Small intestine (tissue), 16 donors: ENCODE results near the gene B4GALNT3. TPM values are rescaled to one million over a fixed set of nuclear protein-coding genes. Genes with fewer than 3 reads are reported as not detected.
"Not testable (repeated sequence)": the region's sequence is repeated elsewhere in the genome, so short reads cannot be mapped to it uniquely, and the experiment has no call there.

Experiments
- DNase-seq, 2 donors: peaks; one replicate each; pipeline versions ENCODE4 v3.0.0 to v3.0.0-alpha.2; 2013
- FAIRE-seq: peaks from 2 replicates; lab custom pipeline; 2012; peaks lifted over from hg19 to GRCh38; lab: Jason Lieb, UNC
- H3K27ac ChIP-seq, 3 donors: one replicate each; pipeline ENCODE4 v1.5.1; 2013; ENCODE audit warnings: low read length in 2 of 3, mild to moderate bottlenecking in 2 of 3, control low read depth in 1 of 3, inconsistent platforms in 1 of 3, low read depth in 1 of 3, moderate library complexity in 1 of 3
- H3K27me3 ChIP-seq, 3 donors: one replicate each; pipeline ENCODE4 v1.6.1; 2013; ENCODE audit warnings: low read length in 3 of 3, inconsistent platforms in 1 of 3; ENCODE audit not compliant: control insufficient read depth in 3 of 3, insufficient read depth in 3 of 3
- H3K36me3 ChIP-seq, 3 donors: one replicate each; pipeline ENCODE4 v1.6.1; 2013; ENCODE audit warnings: low read length in 3 of 3, inconsistent platforms in 1 of 3, low read depth in 1 of 3, mild to moderate bottlenecking in 1 of 3, moderate library complexity in 1 of 3; ENCODE audit not compliant: control insufficient read depth in 3 of 3, insufficient read depth in 2 of 3
- H3K4me1 ChIP-seq, 3 donors: one replicate each; pipeline ENCODE4 v1.6.1; 2013; ENCODE audit warnings: low read length in 2 of 3, inconsistent platforms in 1 of 3, low read depth in 1 of 3, mild to moderate bottlenecking in 1 of 3, moderate library complexity in 1 of 3; ENCODE audit not compliant: control insufficient read depth in 3 of 3, insufficient read depth in 2 of 3
- H3K4me3 ChIP-seq, 3 donors: one replicate each; pipeline ENCODE4 v1.5.1; 2013; ENCODE audit warnings: low read length in 3 of 3, control low read depth in 1 of 3, inconsistent platforms in 1 of 3, low read depth in 1 of 3, mild to moderate bottlenecking in 1 of 3, moderate library complexity in 1 of 3
- H3K9me3 ChIP-seq, 2 donors: one replicate each; pipeline ENCODE4 v1.6.1; 2013; ENCODE audit warnings: low read depth in 1 of 2, low read length in 1 of 2; ENCODE audit not compliant: control insufficient read depth in 2 of 2, insufficient read depth in 1 of 2
- WGBS, 3 donors: extraction: QIAGEN DNeasy Blood & Tissue Kit; methylation state at CpG; one replicate each; pipeline ENCODE4 v1.1.7; 2013; 5-methylcytosine and 5-hydroxymethylcytosine counted together
- long read RNA-seq, 10 donors: transcript quantifications; one replicate each; lab custom pipeline, GENCODE V29; 2026
- polyA plus RNA-seq, 4 donors: library from polyadenylated mRNA; stranded (reverse) in 3 of 4; unstranded in 1 of 4; fragments of 200-250 nt in 3 of 4; fragments of 120-200 nt in 1 of 4; gene quantifications; one replicate each; pipeline versions ENCODE4 v1.2.1 to v1.2.3, GENCODE V29; 2013
- donor health status: healthy with polysubstance abuse.
- donor health status: control.
- donor health status: control.
- donor health status: Bipolar disorder and iron deficiency.
- donor health status: healthy.

B4GALNT3 gene
- polyA plus RNA-seq: 1 to 10 TPM in 2 of 4 donors, under 1 TPM in 1, not detected in 1; 0.45 to 6.6 (median 2.9) TPM
- long read RNA-seq, donor 1: 0 reads
- long read RNA-seq, donor 2: 0 reads
- long read RNA-seq, donor 3: 0 reads
- long read RNA-seq, donor 4: 0 reads
- long read RNA-seq, donor 5: 0 reads
- long read RNA-seq, donor 6: 0 reads
- long read RNA-seq, donor 7: 0 reads
- long read RNA-seq, donor 8: 0 reads
- long read RNA-seq, donor 9: 0 reads
- long read RNA-seq, donor 10: 0 reads

DNA sequence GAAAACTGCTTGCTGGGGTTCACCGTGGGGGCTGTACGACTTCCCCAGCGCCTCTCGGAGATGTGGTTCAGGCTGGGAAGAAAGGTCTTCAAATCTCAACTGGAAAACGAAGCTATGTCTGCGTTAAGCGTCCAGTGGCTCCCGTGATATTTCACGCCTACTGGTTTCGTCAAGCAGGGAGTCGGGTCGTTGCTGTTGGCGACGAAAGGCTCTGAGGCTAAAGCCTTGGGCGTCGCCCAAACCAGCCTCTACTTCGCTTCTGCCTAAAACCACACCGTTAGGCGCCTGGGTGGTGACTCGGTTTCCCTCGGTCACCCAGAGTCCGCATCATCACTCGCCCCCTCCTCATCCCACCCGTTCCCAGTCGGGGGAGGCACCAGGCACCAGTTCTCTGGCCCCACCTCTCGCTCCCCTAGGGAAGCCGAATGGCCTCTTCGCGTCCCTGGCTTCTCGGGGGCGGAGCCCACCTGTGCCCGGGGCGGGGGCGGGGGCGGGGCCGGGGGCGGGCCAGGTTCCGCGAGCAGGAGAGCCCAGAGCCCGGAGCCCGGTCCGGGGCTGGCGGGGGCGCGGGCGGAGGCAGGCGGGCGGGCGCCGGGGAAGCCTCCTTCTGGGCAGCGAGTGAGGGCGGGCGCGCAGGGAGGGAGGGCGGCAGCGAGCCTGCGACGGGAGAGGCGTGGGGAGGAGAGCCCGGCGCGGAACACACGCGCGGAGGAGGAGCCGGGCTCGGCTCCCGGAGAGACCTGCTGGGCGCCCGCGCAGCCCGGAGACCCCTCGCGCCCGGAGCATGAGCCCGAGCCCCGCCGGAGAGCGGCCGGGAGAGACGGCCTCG is at the start of gene B4GALNT3:
TSS of gene B4GALNT3 (plus strand) at position 510 of the 829 bp plus-strand sequence. CDS start 438 bp downstream, outside the sequence.
- H3K9me3 ChIP-seq: no peaks in the 10 kb centered on the region
- peak within 1 kb of the TSS; percentile 47 to 65 (median 63) for H3K4me3 ChIP-seq
- H3K4me1 ChIP-seq: peaks cover 0 to 15% (median 4%) of the 10 kb centered on the region in 3 donors
- no peak within 1 kb of the TSS for H3K27ac ChIP-seq
- FAIRE-seq (no peak), DNase-seq (peak; percentile 28 to 69)
- no peaks in the 10 kb centered on the region for H3K36me3 ChIP-seq
- H3K27me3 ChIP-seq: peaks cover 3 to 49% (median 6%) of the 10 kb centered on the region in 3 donors
- WGBS, 3 donors: 3 to 6% (median 5%) methylated on average over 43 to 82 of the region's 82 CpGs

DNA sequence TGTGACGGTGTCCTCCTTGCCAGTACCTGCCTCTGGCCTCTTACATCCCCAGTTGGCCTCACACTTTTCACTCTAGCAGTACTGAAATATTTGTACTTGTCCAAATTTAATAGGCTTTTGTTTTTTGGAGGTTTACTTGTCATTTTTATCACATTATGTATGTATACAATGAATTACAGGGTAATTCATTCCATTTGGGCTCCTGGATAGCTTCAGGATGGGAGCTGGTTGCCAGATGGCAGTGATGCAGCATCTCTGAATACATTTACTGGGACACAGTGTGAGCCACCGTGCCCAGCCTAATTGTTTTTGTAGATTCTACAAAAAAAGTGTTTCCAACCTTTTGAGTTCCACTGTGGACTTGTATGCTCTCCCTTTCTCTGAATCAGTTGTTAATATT is 44.9 kb upstream of the B4GALNT3 start:
- Histone ChIP-seq H3K9me3 (no peaks in the 10 kb centered on the region), H3K27ac (no peak overlapping the region), H3K4me1 (no peaks in the 10 kb centered on the region), H3K36me3 (peaks cover 5 to 47% (median 13%) of the 10 kb centered on the region in 3 donors), H3K27me3 (no peaks in the 10 kb centered on the region), H3K4me3 (no peak overlapping the region)
- FAIRE-seq (no peak), DNase-seq (no peak)
- WGBS, 3 donors: 83 to 97% (median 93%) methylated on average over 2 of the region's 2 CpGs

DNA sequence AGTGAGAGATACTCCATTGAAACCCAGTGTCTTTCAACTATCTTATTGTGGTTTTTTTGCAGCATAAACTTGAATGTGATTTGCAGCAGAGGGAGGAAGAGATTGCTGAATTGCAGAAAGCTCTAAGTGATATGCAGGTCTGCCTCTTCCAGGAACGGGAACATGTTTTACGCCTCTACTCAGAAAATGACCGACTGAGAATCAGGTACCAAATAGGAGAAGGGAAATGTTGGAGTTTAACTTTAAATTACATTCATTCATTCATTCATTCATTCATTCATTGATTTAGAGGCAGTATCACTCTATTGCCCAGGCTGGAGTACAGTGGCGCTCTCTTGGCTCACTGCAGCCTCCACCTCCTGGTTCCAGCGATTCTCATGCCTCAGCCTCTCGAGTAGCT is 41.3 kb upstream of the B4GALNT3 start:
- Histone ChIP-seq H3K4me3 (no peak overlapping the region), H3K36me3 (peaks cover 5 to 34% (median 11%) of the 10 kb centered on the region in 3 donors), H3K4me1 (no peaks in the 10 kb centered on the region), H3K27ac (no peak overlapping the region), H3K9me3 (no peaks in the 10 kb centered on the region), H3K27me3 (no peaks in the 10 kb centered on the region)
- DNase-seq: no peak
- FAIRE-seq: no peak
- WGBS, 3 donors: 96 to 97% (median 97%) methylated on average over 6 of the region's 6 CpGs

DNA sequence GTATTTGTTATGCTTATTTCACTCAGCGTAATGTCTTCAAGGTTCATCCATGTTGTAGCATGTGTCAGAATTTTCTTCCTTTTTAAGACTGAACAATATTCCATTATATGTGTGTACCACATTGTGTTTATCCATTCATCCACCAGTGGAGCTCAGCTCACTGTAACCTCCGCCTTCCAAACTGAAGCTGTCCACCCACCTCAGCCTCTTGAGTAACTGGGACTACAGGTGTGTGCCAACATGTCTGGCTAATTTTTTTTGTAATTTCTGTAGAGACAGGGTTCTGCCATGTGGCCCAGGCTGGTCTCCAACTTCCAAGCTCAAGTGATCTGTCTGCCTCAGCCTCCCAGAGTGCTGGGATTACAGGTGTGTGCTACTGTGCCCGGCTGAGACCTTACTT is 37.2 kb upstream of the B4GALNT3 start:
- no peak overlapping the region for H3K4me3 ChIP-seq
- no peak overlapping the region for H3K27ac ChIP-seq
- no peak for FAIRE-seq
- no peaks in the 10 kb centered on the region for H3K4me1 ChIP-seq
- peaks cover 0 to 30% (median 7%) of the 10 kb centered on the region in 3 donors for H3K36me3 ChIP-seq
- 89 to 95% (median 94%) methylated on average over 3 of the region's 3 CpGs for WGBS, 3 donors
- H3K27me3 ChIP-seq: no peaks in the 10 kb centered on the region
- H3K9me3 ChIP-seq: no peaks in the 10 kb centered on the region
- DNase-seq: no peak

DNA sequence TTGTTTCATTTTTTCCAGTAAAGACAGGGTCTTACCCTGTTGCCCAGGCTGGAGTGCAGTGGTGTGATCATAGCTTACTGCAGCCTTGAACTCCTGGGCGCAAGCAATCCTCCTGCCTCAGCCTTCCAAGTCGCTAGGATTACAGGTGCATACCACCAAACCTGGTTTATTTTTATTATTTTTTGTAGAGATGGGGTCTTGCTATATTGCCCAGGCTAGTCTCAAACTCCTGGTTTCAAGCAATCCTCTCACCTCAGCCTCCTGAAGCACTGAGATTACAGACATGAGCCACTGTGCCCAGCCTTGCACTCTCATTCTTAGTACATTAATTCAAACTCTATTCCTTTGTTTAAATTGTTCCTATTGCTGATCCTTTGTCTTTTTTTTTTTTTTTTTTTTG is 24.0 kb upstream of the B4GALNT3 start:
- not testable (repeated sequence) for FAIRE-seq, H3K27me3 ChIP-seq, H3K9me3 ChIP-seq, H3K4me1 ChIP-seq, DNase-seq, H3K27ac ChIP-seq, H3K4me3 ChIP-seq
- H3K36me3 ChIP-seq: peaks cover 4 to 25% (median 6%) of the 10 kb centered on the region in 3 donors
- 93 to 98% (median 97%) methylated on average over 2 of the region's 2 CpGs for WGBS, 3 donors

DNA sequence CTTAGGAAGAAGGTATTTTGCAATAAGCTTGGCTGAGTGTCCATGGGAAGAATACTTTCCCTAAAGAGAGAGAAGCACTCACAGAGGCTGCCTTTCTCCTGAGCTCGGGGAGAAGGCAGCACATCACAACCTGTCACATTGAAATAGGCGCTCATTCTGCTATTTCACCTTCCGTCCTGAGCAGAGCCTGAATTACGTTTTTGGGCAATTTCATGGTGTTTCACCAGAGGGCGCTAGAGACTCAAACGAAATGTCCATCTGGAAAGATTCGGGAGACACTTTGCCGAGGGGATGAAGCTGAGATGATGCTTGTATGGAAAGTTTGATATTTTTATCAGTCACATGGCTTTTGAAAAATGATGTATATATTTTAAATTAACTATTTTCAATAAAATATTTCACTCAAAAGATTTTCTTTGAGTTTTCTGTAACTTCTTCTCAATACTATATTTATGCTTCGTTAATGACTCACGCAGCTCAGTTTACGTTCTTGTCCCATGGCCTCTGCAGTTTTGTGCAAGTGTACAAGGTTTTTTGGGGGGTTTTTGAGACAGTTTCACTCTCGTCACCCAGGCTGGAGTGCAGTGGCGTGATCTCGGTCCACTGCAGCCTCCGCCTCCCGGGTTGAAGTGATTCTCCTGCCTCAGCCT is 17.4 kb upstream of the B4GALNT3 start:
- Histone ChIP-seq H3K4me1 (no peaks in the 10 kb centered on the region), H3K4me3 (no peak overlapping the region), H3K36me3 (peaks cover 0 to 10% (median 2%) of the 10 kb centered on the region in 3 donors), H3K27me3 (no peaks in the 10 kb centered on the region), H3K27ac (no peak overlapping the region), H3K9me3 (no peaks in the 10 kb centered on the region)
- 56 to 63% (median 58%) methylated on average over 16 of the region's 16 CpGs for WGBS, 3 donors
- peak; percentile 61 to 65 for DNase-seq
- no peak for FAIRE-seq

DNA sequence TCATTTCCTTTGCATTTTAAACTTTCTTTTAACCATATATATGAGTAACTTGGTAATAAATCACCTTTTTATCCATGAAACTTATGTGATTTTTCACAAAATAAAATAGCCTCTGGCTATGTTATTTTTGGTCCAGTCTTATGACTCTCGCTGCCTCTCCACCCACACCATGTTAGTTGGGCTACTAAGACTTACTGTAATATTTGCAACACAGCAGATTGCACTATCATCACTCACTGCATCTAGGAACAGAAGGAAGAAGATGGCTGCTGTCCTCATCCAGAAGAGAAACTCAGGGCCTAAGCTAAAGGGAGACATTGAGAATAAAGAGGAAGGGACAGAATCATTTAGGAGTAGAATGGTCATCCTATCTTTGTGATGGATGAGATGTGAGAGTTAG is 12.6 kb upstream of the B4GALNT3 start:
- Histone ChIP-seq H3K27me3 (peaks cover 0 to 3% (median 0%) of the 10 kb centered on the region in 3 donors), H3K36me3 (peaks cover 0 to 1% (median 0%) of the 10 kb centered on the region in 3 donors), H3K9me3 (no peaks in the 10 kb centered on the region), H3K27ac (no peak overlapping the region), H3K4me3 (no peak overlapping the region), H3K4me1 (peaks cover 0 to 2% (median 0%) of the 10 kb centered on the region in 3 donors)
- FAIRE-seq: no peak
- 93 to 100% (median 96%) methylated on average over 1 of the region's 1 CpG for WGBS, 3 donors
- no peak for DNase-seq

DNA sequence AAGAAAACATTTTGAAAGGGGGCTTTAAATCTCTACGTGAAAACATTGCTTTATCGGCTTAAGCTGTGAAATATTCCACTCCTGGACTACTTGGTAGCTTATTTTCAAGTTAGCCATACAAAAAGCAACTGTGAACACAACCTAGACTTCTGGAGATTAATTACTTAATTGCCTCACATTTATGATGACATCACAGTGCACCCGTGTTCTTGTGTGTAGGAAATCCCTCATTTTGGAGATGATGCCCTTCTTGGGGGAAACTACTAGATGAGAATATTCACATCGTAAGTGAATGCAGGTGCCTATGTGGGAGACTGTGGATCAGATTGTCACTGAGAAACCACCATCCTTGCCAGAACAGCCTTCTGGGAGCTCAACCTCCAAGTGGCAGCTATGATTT is 10.5 kb upstream of the B4GALNT3 start:
- Histone ChIP-seq H3K9me3 (peaks cover 0 to 3% of the 10 kb centered on the region in 2 donors), H3K36me3 (no peaks in the 10 kb centered on the region), H3K4me1 (peaks cover 0 to 2% (median 0%) of the 10 kb centered on the region in 3 donors), H3K27me3 (peaks cover 0 to 3% (median 0%) of the 10 kb centered on the region in 3 donors), H3K27ac (no peak overlapping the region), H3K4me3 (no peak overlapping the region)
- no peak for FAIRE-seq
- WGBS, 3 donors: 31 to 65% (median 42%) methylated on average over 4 of the region's 4 CpGs
- no peak for DNase-seq
